ENCODE results near the gene B3GALNT1.
"Not testable (repeated sequence)": the region's sequence is repeated elsewhere in the genome, so short reads cannot be mapped to it uniquely, and the experiment has no call there.

The B3GALNT1 gene

DNA sequence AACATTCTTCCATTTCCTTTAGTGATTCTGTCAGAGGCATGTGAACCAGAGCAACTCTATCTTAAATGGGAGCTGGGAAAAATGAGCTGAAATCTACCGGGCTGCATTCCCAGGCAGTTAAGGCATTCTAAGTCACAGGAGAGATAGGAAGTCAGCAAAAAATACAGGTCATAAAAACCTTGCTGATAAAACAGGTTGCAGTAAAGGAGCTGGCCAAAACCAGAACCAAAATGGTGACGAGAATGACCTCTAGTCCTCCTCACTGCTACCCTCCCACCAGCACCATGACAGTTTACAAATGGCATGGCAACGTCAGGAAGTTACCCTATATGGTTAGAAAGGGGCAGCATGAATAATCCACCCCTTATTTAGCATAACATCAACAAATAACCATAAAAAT is 66.4 kb downstream of the B3GALNT1 start:
- in situ Hi-C loops (cut with MboI; ENCODE audit: low pct_unique_long_range_greater_than_20kb, low sequenced_read_pairs) = no loop called here
- DNase-seq = no peak

DNA sequence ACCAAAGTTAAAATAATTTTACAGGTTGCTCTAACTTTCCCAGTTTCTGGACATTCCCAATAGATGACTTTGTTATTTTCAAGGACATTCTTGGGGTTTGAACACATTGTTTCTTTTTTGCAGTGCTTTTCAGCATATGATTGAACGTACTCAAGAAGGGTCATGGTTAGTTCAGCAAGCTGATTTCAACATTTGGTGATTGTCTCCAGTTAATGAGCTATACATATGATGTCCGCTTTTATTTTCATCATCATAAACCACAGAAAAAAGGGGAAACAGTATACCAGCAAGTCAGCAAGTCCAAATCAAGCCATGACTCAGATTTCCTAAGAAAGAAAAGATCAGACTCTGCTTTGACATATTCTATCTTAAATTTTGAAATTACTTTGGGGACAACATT is 69.4 kb downstream of the B3GALNT1 start:
- DNase-seq = peak; percentile 80
- in situ Hi-C loops (cut with MboI; ENCODE audit: low pct_unique_long_range_greater_than_20kb, low sequenced_read_pairs) = no loop called here

DNA sequence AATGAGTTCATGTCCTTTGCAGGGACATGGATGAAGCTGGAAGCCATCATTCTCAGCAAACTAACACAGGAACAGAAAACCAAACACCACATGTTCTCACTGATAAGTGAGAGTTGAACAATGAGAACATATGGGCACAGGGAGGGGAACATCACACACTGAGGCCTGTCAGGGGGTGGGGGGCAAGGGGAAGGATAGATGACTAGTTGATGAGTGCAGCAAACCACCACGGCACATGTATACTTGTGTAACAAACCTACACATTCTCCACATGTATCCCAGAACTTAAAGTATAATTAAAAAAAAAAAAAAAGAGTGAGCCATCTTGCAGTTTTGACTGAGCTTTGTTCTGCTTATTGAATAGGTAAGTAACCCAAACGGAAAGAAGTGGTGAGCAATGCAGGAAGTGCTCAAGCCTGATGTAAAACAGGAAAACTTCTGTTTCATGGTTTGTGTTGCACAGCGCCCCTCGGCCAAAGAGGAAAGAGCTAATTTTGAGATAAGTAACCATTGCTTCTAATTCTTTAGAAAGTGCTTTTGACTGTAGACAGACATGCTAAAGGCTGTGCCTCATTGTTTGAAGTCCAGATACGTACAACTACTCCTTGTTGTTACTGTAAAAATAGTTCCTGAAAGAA is 70.1 kb downstream of the B3GALNT1 start:
- DNase-seq = peak; percentile 82
- in situ Hi-C loops (cut with MboI; ENCODE audit: low pct_unique_long_range_greater_than_20kb, low sequenced_read_pairs) = not testable (repeated sequence)
